Endometrial microvascular endothelial cells (primary cell): Measurements from ENCODE around the gene MYOD1. TPM values are rescaled to one million over a fixed set of nuclear protein-coding genes. Genes with fewer than 3 reads are reported as not detected.

Source experiments
- in situ Hi-C: cut with HindIII; loops from 2 replicates; pipeline ENCODE4 v1.10.0; 2017; ENCODE audit warnings: low sequenced_read_pairs, low pct_unique_long_range_greater_than_20kb; ENCODE audit errors: inconsistent ontology term
- total RNA-seq: library from RNA; depleted of rRNA; stranded (reverse); fragments of >200 nt; gene quantifications from one replicate; pipeline ENCODE4 v1.2.3, GENCODE V29; 2015; ENCODE audit errors: inconsistent ontology term

MYOD1 gene
- total RNA-seq, 1 donor from 2014 or later = not detected

DNA sequence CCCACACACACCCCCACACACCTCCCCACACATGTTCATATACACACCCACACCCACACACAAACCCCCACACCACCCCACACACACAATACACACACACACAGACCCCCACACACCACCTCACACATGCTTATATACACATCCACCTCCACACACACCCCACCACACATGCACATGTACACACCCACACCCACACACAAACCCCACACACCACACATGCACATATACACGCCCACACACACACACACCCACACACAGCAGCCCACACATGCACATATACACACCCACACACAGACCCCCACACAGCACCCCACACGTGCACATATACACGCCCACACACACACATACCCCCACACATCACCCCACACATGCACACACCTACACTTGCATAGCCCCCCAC is 44.3 kb downstream of the MYOD1 start:
- in situ Hi-C loops = no loop called here

DNA sequence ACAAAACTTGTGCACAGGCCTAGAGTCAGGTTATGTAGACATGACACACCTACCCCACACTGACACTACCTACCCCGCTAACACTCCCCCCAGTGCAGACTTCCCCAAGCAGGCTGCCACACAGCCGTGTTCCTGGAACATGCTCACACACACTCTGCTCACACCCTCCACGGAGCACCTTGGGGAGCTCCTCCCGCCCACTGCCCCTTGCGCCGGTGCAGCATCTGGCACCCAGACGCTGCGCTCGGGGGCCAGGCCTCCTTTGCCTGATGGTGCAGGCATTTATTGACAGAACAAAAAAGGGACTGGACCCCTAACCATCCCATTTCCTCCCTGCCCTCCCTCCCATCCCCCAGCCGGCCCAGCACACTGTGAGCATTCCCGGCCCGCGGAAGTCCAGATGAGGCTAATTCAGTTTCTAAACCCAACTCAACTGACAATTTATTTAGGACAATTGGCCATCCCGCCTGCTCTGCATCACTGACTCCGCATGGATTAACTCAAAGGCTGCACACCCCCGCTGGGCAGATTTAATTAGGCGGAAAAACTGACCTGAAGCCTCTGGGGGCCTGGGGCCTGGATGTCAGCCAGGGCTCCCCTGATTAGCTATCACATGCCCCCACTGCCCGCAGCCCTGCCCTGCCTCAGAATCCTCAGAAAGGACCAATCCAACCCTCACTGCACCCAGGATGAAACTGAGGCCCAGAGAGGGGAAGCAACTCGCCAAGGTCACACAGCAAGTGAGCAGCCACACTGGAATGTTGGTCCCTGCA is 45.3 kb downstream of the MYOD1 start:
- in situ Hi-C loops = no loop called here

DNA sequence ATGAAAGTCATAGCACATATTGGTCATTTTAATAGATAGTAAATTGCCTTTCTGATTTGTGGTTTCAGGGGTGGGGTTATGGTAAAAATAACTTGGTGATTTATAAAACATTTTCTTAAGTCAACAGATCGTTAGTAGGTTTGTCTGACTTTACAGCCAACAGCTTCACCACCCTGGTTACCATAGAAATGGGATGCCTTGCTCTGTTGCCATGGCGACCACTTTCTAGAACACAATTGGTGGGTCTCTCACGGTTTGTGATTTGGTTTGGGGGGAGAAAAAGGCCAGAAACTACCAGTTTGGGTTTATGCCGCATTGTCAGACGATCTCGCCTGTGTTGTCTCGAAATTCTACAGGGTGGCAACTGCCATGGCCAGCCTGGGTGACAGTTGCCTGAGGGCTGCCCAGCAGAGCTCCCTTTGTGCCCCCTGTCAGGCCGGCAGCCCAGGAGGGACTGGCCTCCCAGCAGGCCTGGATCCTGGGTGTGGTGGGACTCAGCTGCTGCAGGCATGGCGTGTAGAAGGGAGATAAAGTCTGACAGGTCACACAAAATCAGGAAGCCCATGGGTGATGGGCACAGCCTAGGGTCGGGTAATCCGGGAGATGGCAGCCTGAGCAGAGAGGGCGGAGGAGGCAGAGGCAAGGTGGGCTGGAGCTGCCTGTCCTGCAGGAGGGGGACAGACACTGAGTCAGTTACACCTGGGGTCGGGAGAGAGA is 46.1 kb downstream of the MYOD1 start:
- in situ Hi-C loops = no loop called here

DNA sequence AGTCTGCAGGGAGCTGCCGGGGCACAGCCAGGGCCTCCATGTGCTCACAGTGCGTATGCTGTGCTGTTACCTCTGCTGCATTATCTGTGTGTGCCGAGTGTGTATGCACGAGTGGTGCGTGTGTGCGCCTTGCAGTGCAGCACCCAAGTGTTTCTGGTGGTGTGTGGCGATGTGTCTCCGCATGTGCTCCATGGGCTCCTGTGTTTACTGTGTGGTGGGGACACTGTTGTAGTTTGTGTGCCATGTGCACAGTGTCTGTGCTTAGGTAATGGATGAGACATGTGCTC is 46.6 kb downstream of the MYOD1 start:
- in situ Hi-C loops = no loop called here

DNA sequence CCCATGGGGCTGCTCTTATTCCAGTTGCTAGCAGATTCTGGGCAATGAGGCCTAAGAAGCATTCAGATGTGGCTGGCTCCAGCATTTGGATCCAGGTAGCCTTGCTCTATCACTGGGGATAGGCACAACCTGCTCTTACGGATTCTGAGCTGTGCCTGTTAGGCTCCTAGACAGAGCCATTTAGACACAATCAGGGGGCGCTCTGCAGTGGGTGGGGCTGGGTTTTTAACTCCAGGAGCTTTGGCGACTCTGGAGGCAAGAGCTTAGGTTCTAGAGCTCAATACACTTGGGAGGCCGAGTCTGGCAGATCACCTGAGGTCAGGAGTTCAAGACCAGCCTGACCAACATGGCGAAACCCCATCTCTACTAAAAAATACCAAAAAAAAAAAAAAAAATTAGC is 47.2 kb downstream of the MYOD1 start:
- in situ Hi-C loops = no loop called here

DNA sequence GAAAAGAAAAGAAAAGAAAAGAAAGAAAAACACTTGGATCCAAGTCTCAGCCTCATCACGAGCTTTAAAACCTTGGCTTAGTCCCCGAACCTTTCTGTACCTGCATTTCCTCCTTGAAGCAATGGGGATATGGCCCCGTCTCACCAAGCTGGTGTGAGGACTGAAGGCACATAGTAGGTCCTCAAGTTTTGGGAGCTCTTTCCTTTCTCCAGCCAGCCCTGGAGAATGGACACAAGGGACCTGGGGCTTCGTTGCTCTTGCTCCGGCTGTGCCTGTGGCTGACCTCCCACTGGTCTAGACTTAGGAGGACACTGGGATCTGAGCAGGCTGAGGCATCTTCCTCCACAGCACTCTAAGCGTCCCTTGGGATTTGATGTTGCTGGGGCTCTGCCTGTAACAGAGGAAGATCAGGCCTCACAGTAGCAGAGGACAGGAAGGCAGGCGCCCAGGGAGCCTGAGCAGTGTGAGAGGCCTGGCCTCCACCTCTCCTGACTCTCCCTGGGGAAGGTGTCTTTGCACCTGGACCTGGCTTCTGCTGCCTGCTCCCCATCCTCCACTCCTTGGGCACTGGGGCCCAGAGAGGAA is 48.0 kb downstream of the MYOD1 start:
- in situ Hi-C loops = no loop called here

DNA sequence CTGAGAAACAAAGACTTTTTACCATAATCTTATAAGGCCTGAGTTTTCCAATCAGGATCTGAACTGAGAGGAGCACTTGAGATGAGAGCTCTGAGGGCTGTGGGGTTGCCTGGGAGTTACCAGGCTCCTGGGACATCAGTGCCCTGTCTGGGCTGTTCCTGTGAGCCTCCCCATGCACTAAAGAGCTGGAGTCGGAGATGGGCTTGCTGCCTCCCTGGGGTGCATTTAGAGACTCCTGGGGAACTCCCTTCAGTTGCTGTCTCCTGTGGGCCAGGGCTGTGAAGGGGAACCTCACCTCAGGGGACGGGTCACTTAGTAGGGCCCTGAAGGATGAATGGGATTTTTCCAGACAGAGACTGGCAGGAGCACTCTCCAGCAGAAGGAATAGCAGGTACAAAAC is 48.5 kb downstream of the MYOD1 start:
- in situ Hi-C loops = no loop called here

DNA sequence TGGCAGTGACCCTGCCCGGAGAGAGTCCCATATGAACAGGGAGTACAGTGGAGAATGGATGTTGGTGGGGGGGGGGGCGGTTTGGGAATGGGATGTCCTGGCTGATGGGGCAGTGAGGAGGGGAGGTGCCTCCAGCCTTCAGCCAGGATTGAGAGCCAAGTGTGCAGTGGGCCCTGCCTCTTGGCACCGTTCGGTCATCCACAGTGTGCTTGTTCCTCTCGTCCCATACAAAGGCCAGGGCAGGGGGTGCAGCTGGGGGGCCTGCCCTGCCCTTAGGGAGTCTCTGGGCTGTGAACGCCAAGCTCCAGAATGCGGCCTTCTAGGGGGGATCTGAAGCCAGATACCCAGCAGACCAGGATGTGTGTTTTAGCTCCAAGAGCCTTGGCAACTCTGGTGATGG is 49.2 kb downstream of the MYOD1 start:
- in situ Hi-C loops = no loop called here

DNA sequence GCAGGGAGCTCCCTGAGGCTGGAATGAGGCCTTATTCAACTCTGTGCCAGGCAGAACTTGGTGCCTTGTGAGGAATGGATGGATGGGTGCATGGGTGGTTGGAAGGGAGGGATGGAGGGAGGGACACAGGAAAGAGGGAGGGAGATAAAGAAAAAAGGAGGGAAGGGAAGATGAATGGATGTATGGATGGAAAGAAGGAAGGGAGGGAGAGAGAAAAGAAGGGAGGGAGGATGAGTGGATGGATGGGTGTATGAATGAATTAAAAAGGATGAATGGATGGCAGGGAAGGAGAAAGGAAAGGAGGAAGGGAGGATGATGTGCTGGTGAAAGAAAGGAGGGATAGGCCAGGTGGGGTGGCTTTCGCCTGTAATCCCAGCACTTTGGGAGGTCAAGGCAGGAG is 49.8 kb downstream of the MYOD1 start:
- in situ Hi-C loops = no loop called here

DNA sequence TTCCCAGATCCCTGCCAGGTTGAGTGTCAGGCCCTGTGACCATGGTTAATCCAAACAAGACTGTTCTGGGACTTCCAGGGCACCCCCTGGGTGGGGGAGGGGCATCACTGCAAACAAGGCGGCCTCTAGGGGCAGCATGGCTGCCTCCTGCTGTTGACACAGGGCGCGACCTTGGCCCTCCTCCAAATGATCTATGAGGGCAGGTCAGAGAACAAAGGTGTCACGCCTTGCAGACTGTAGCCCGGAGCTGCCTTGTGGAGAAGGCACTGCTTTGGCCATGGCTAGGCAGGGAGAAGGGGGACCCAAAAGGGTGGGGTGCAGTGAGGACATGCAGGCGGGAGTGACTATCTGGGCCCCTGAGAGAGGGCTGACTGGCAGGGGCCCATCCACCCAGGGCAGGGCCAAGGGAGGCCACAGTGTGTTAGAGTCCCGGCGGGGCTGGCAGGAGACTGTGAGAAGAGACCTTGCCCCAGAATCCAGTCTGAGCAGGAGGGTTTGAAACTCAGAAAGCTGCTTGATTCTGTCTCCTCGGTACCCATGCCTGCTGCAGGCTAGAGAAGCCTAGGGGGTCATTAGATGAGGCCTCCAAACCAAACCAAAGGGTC is 50.8 kb downstream of the MYOD1 start:
- in situ Hi-C loops = no loop called here

DNA sequence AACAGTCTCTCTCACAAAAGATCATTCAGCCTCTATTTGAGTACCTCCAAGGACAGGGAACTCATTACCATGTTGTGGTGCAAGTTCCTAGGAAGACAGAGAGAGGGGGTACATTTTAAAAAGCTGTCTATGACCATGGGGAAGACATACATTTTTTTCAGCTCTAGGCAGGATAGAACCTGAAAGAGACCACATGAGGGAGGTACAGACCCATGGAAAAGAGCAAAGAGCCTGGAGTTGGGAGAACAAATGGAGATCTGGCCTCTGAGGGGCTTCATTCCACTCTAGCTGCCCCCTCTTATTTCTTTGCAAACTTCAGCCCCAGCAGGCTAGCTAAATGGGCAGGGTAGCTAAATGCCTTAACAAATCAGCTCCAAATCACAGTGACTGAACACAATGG is 51.5 kb downstream of the MYOD1 start:
- in situ Hi-C loops = no loop called here

DNA sequence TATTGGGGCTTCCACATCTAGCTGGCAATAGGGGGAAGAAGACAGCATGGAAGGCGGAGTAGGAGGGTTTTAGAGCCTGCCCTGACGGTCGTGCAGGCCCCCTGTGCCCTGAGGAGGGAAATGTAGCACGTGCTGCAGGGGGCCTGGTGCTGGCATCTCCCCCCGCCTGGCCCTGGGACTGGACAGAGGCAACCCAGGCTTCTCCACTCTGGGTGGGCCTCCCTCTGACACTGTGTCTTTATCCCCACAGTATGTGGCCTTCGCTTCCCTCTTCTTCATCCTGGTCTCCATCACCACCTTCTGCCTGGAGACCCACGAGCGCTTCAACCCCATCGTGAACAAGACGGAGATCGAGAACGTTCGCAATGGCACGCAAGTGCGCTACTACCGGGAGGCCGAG is 52.0 kb downstream of the MYOD1 start:
- in situ Hi-C loops = no loop called here

Other genes starting within 250 kb of the MYOD1 start
- not detected for gene ABCC8, start 242.7 kb upstream of the MYOD1 start, total RNA-seq
- not detected for gene USH1C, start 175.2 kb upstream of the MYOD1 start, total RNA-seq
- gene OTOG, start 172.3 kb upstream of the MYOD1 start, total RNA-seq = not detected
- not detected for gene KCNC1, start 15.2 kb downstream of the MYOD1 start, total RNA-seq